GM21360 (cell line): ENCODE data around the gene ZNF135.

Source experiments
- ATAC-seq: cut with Tn5 transposase; IDR thresholded peaks from one replicate; pipeline ENCODE4 v1.9.1; 2021; ENCODE audit warnings: mild to moderate bottlenecking, moderate library complexity; ENCODE audit not compliant: unreplicated experiment

Gene ZNF135

GRCh38 chr19:58059003-58059670 is at the start of gene ZNF135:
Gene ZNF135 (plus strand): TSS chr19:58059282. CDS start chr19:58060003, 721 bp downstream.
- no peak for ATAC-seq

GRCh38 chr19:58009301-58009665 is 49.8 kb upstream of the ZNF135 start:
- no peak for ATAC-seq

- no peak for ATAC-seq
Observed at GRCh38 chr19:58009666-58010301, 49.3 kb upstream of the ZNF135 start.

- ATAC-seq: no peak
Observed at GRCh38 chr19:58010507-58010906, 48.6 kb upstream of the ZNF135 start.

GRCh38 chr19:58014141-58014540 is 44.9 kb upstream of the ZNF135 start:
- ATAC-seq: no peak

GRCh38 chr19:58020129-58020528 is 39.0 kb upstream of the ZNF135 start:
- ATAC-seq: no peak

GRCh38 chr19:58021541-58022282 is 37.4 kb upstream of the ZNF135 start:
- ATAC-seq: no peak

GRCh38 chr19:58022283-58022660 is 36.8 kb upstream of the ZNF135 start:
- no peak for ATAC-seq

- ATAC-seq: no peak
Observed at GRCh38 chr19:58024661-58025060, 34.4 kb upstream of the ZNF135 start.

GRCh38 chr19:58033741-58034476 is 25.2 kb upstream of the ZNF135 start, which contains the start of gene ZSCAN1:
Gene ZSCAN1 (plus strand): TSS chr19:58034025. CDS start chr19:58037837, 3,812 bp downstream.
- no peak for ATAC-seq

- ATAC-seq: no peak
Observed at GRCh38 chr19:58034477-58034793, 24.6 kb upstream of the ZNF135 start.

GRCh38 chr19:58035863-58036262 is 23.2 kb upstream of the ZNF135 start:
- no peak for ATAC-seq

- ATAC-seq: no peak
Observed at GRCh38 chr19:58037927-58038687, 21.0 kb upstream of the ZNF135 start.

- ATAC-seq: no peak
Observed at GRCh38 chr19:58038688-58039204, 20.3 kb upstream of the ZNF135 start.

GRCh38 chr19:58040751-58041525 is 18.1 kb upstream of the ZNF135 start:
- no peak for ATAC-seq

- no peak for ATAC-seq
Observed at GRCh38 chr19:58042495-58043340, 16.4 kb upstream of the ZNF135 start.

- no peak for ATAC-seq
Observed at GRCh38 chr19:58044391-58044790, 14.7 kb upstream of the ZNF135 start.

GRCh38 chr19:58044886-58045285 is 14.2 kb upstream of the ZNF135 start:
- no peak for ATAC-seq
